H1 (cell line): ENCODE measurements around the gene G6PC3. TPM values are rescaled to one million over a fixed set of nuclear protein-coding genes. Genes with fewer than 3 reads are reported as not detected.

Experiments
- CTCF ChIA-PET: fragments of 300-600 bp; sonication (Branson Sonifier 250); formaldehyde crosslinking; loops from one replicate; lab custom pipeline; 2021; ENCODE audit not compliant: partially characterized antibody; lab: Charles Lee
- POLR2A ChIA-PET: fragments of 300-600 bp; sonication (Branson Sonifier 250); formaldehyde crosslinking; loops from one replicate; lab custom pipeline; 2021; ENCODE audit warnings: inconsistent platforms; ENCODE audit not compliant: partially characterized antibody; lab: Charles Lee
- DNase-seq, 2 experiments: peaks; one replicate each; pipeline versions ENCODE4 v3.0.0 to v3.0.0-alpha.2; 2010 to 2022; ENCODE audit warnings: low spot score in 2 of 2, low read depth in 1 of 2, mixed read lengths in 1 of 2
- FAIRE-seq: peaks from 2 replicates; lab custom pipeline; 2011; peaks lifted over from hg19 to GRCh38; lab: Jason Lieb, UNC
- H2AFZ ChIP-seq: 2 replicates; pipeline ENCODE4 v1.8.1; 2012; ENCODE audit warnings: low read length, inconsistent platforms
- H2AK5ac ChIP-seq: 2 replicates; pipeline ENCODE4 v1.6.1; 2013; ENCODE audit warnings: low read depth, low read length
- H2BK120ac ChIP-seq: replicated peaks from 2 replicates; pipeline ENCODE3; 2013; ENCODE audit warnings: low read depth, low read length, inconsistent platforms
- H2BK12ac ChIP-seq: 2 replicates; pipeline ENCODE4 v1.6.1; 2013; ENCODE audit warnings: low read depth, low read length
- H2BK15ac ChIP-seq: 2 replicates; pipeline ENCODE4 v1.6.1; 2013; ENCODE audit warnings: low read length
- H2BK20ac ChIP-seq: 2 replicates; pipeline ENCODE4 v1.6.1; 2013; ENCODE audit warnings: low read length
- H2BK5ac ChIP-seq: 2 replicates; pipeline ENCODE4 v1.6.1; 2013; ENCODE audit warnings: low read depth, low read length
- H3K14ac ChIP-seq: 2 replicates; pipeline ENCODE4 v1.6.1; 2013; ENCODE audit warnings: inconsistent platforms; ENCODE audit not compliant: insufficient read length
- H3K18ac ChIP-seq: 2 replicates; pipeline ENCODE4 v1.6.1; 2013; ENCODE audit warnings: low read length; ENCODE audit errors: extremely low read depth
- H3K23ac ChIP-seq: 2 replicates; pipeline ENCODE4 v1.6.1; 2013; ENCODE audit warnings: inconsistent platforms; ENCODE audit not compliant: insufficient read length
- H3K23me2 ChIP-seq: 2 replicates; pipeline ENCODE4 v1.6.1; 2013; ENCODE audit warnings: low read depth, low read length
- H3K27ac ChIP-seq: 2 replicates; pipeline ENCODE4 v1.6.1; 2011; ENCODE audit warnings: low read depth, low read length, inconsistent platforms
- H3K27me3 ChIP-seq, 4 experiments: replicated peaks in 1 of 4; 1 replicate in 1 of 4; 2 replicates in 3 of 4; pipeline versions ENCODE4 v1.6.1 to v1.8.1; 2011 to 2013; ENCODE audit warnings: low read length in 3 of 4, mild to moderate bottlenecking in 3 of 4, inconsistent platforms in 2 of 4, mixed read lengths in 2 of 4, moderate library complexity in 1 of 4; ENCODE audit not compliant: control insufficient read depth in 3 of 4, insufficient read depth in 3 of 4; ENCODE audit errors: extremely low read depth in 1 of 4
- H3K36me3 ChIP-seq, 4 experiments: 2 replicates each; pipeline versions ENCODE4 v1.6.1 to v1.8.1; 2011 to 2013; ENCODE audit warnings: mild to moderate bottlenecking in 4 of 4, low read length in 3 of 4, moderate library complexity in 2 of 4, control low read depth in 1 of 4, inconsistent platforms in 1 of 4; ENCODE audit not compliant: insufficient read depth in 4 of 4, control insufficient read depth in 2 of 4
- H3K4ac ChIP-seq: replicated peaks from 2 replicates; pipeline ENCODE3; 2013; ENCODE audit warnings: low read length, low read depth, mixed read lengths, inconsistent platforms; ENCODE audit not compliant: insufficient read length
- H3K4me1 ChIP-seq, 4 experiments: replicated peaks in 1 of 4; 1 replicate in 1 of 4; 2 replicates in 3 of 4; pipeline versions ENCODE4 v1.6.1 to v1.8.1; 2011 to 2013; ENCODE audit warnings: low read length in 3 of 4, inconsistent platforms in 2 of 4, mixed read lengths in 1 of 4; ENCODE audit not compliant: insufficient read depth in 4 of 4, control insufficient read depth in 3 of 4
- H3K4me2 ChIP-seq, 2 experiments: 2 replicates each; pipeline versions ENCODE4 v1.6.1 to v1.8.1; 2011 to 2013; ENCODE audit warnings: low read depth in 2 of 2, low read length in 2 of 2, control low read depth in 1 of 2, inconsistent platforms in 1 of 2, mild to moderate bottlenecking in 1 of 2; ENCODE audit not compliant: insufficient read depth in 1 of 2
- H3K4me3 ChIP-seq, 4 experiments: fragments of 200-600, 300-600 bp in 1 of 4; sonication (generic), shearing (Covaris generic), sonication (Bioruptor Twin) in 1 of 4; 2 replicates each; pipeline versions ENCODE4 v1.5.1 to v1.8.1; 2011 to 2016; ENCODE audit warnings: low read length in 4 of 4, low read depth in 3 of 4, control low read depth in 2 of 4, inconsistent platforms in 2 of 4, mild to moderate bottlenecking in 2 of 4, mixed read lengths in 1 of 4, moderate library complexity in 1 of 4; ENCODE audit not compliant: insufficient read depth in 2 of 4; ENCODE audit errors: extremely low read depth in 1 of 4
- H3K56ac ChIP-seq: replicated peaks from 2 replicates; pipeline ENCODE3; 2013; ENCODE audit warnings: low read depth, mild to moderate bottlenecking, mixed read lengths, low read length, inconsistent platforms; ENCODE audit not compliant: insufficient read length
- H3K79me1 ChIP-seq: 2 replicates; pipeline ENCODE4 v1.6.1; 2013; ENCODE audit warnings: low read depth, low read length, control low read depth
- H3K79me2 ChIP-seq, 2 experiments: 2 replicates each; pipeline versions ENCODE4 v1.6.1 to v1.8.1; 2012 to 2013; ENCODE audit warnings: low read length in 2 of 2, mild to moderate bottlenecking in 2 of 2, inconsistent platforms in 1 of 2; ENCODE audit not compliant: insufficient read depth in 2 of 2, control insufficient read depth in 1 of 2
- H3K9ac ChIP-seq, 4 experiments: replicated peaks in 1 of 4; 1 replicate in 1 of 4; 2 replicates in 3 of 4; pipeline versions ENCODE4 v1.6.1 to v1.8.1; 2011 to 2013; ENCODE audit warnings: low read depth in 3 of 4, low read length in 3 of 4, control low read depth in 2 of 4, mild to moderate bottlenecking in 2 of 4, moderate library complexity in 2 of 4, inconsistent platforms in 1 of 4; ENCODE audit errors: extremely low read depth in 1 of 4
- H3K9me3 ChIP-seq, 2 experiments: 2 replicates each; pipeline versions ENCODE4 v1.6.1 to v1.8.1; 2012 to 2013; ENCODE audit warnings: mild to moderate bottlenecking in 2 of 2, moderate library complexity in 2 of 2, control low read depth in 1 of 2, inconsistent platforms in 1 of 2, low read depth in 1 of 2, low read length in 1 of 2, mixed read lengths in 1 of 2; ENCODE audit not compliant: insufficient read depth in 2 of 2
- H4K20me1 ChIP-seq, 2 experiments: replicated peaks in 1 of 2; 2 replicates each; pipeline versions ENCODE3 to v1.8.1; 2011 to 2013; ENCODE audit warnings: inconsistent platforms in 2 of 2, low read length in 2 of 2, mild to moderate bottlenecking in 1 of 2; ENCODE audit not compliant: insufficient read depth in 2 of 2, control insufficient read depth in 1 of 2
- H4K5ac ChIP-seq: 2 replicates; pipeline ENCODE4 v1.6.1; 2013; ENCODE audit warnings: low read length, low read depth, mixed read lengths, inconsistent platforms; ENCODE audit not compliant: insufficient read length
- H4K8ac ChIP-seq: 2 replicates; pipeline ENCODE4 v1.8.0; 2013; ENCODE audit warnings: mild to moderate bottlenecking, moderate library complexity, low read length, inconsistent platforms; ENCODE audit not compliant: insufficient read depth; ENCODE audit errors: extremely low read depth
- H4K91ac ChIP-seq: replicated peaks from 2 replicates; pipeline ENCODE3; 2013; ENCODE audit warnings: low read length, mixed read lengths, inconsistent platforms; ENCODE audit not compliant: insufficient read length
- BRCA1 ChIP-seq: IDR thresholded peaks from 2 replicates; pipeline ENCODE4 v1.6.1; 2012; ENCODE audit warnings: low read depth, low read length, improper control_type of control experiment
- CEBPB ChIP-seq: IDR thresholded peaks from 2 replicates; pipeline ENCODE4 v1.6.1; 2012; ENCODE audit warnings: low read depth, low read length
- GTF2F1 ChIP-seq: IDR thresholded peaks from 2 replicates; pipeline ENCODE4 v1.6.1; 2012; ENCODE audit warnings: low read depth, low read length, improper control_type of control experiment, borderline replicate concordance
- KDM4A ChIP-seq: IDR thresholded peaks from one replicate; pipeline ENCODE4 v1.7.1; 2012; ENCODE audit warnings: low read depth, mild to moderate bottlenecking, moderate library complexity, low read length, inconsistent platforms; ENCODE audit not compliant: severe bottlenecking
- NRF1 ChIP-seq: IDR thresholded peaks from 2 replicates; pipeline ENCODE4 v1.6.1; 2011; ENCODE audit warnings: mild to moderate bottlenecking, low read depth, low read length, improper control_type of control experiment
- RXRA ChIP-seq: IDR thresholded peaks from 2 replicates; pipeline ENCODE4 v1.6.1; 2011; ENCODE audit warnings: low read depth, mild to moderate bottlenecking, low read length, moderate library complexity; ENCODE audit not compliant: insufficient read depth
- SP1 ChIP-seq: IDR thresholded peaks from 2 replicates; pipeline ENCODE4 v1.6.1; 2011; ENCODE audit warnings: low read depth, low read length
- SRF ChIP-seq: IDR thresholded peaks from 2 replicates; pipeline ENCODE4 v1.6.1; 2011; ENCODE audit warnings: mild to moderate bottlenecking, low read depth, low read length, moderate library complexity
- WGBS, 2 experiments: shearing (Covaris generic) in 1 of 2; methylation state at CpG; one replicate each; pipeline versions ENCODE4 v1.1.6 to v1.1.7; 2013 to 2015; ENCODE audit warnings: low lambda C conversion rate in 2 of 2, mixed read lengths in 2 of 2, inconsistent platforms in 1 of 2, low coverage in 1 of 2, missing lambda C conversion rate in 1 of 2; ENCODE audit not compliant: insufficient replicate concordance in 2 of 2, insufficient coverage in 1 of 2, insufficient read length in 1 of 2; ENCODE audit errors: extremely low coverage in 1 of 2, missing lambda C conversion rate in 1 of 2; 5-methylcytosine and 5-hydroxymethylcytosine counted together
- polyA plus RNA-seq, 7 experiments: library from polyadenylated mRNA; depleted of rRNA in 3 of 7; stranded (reverse) in 5 of 7; unstranded in 2 of 7; fragments of >200 nt in 5 of 7; fragments of 200-250 nt in 2 of 7; gene quantifications; 1 replicate in 5 of 7; 2 replicates in 1 of 7; 4 replicates in 1 of 7; pipeline versions ENCODE4 v1.2.1 to v1.2.3, GENCODE V29; 2011 to 2013; ENCODE audit warnings: missing spikeins in 2 of 7, mixed read lengths in 2 of 7
- total RNA-seq: library from RNA; stranded (reverse); fragmentation: NEBNext Ultra II Directional; extraction: Animal tissue kit (Norgen Biotek cat#: 25700); gene quantifications from 2 replicates; pipeline ENCODE4 v1.2.1, GENCODE V29; 2021

The G6PC3 gene
- total and polyA plus RNA-seq, 2 of the 8 experiments (the other 6 are each of a cell fraction or from before 2014, with no cell fraction given) = 104 to 343 TPM

GRCh38 chr17:44076716-44077594 is 6.4 kb downstream of the G6PC3 start:
- Histone ChIP-seq H3K14ac (no peak overlapping the region), H3K56ac (no peak overlapping the region), H3K4me1 (peaks cover 0 to 2% (median under 1%) of the 10 kb centered on the region in 4 experiments; a peak in 2 of 7 replicates), H3K23me2 (0 out of 2 replicates have a peak, but pooled peaks cover under 1% of the 10 kb centered on the region), H2AK5ac (no peak overlapping the region), H2BK20ac (no peak overlapping the region), H3K27ac (no peak overlapping the region), H3K18ac (no peak overlapping the region), H3K4me2 (no peak overlapping the region), H2AFZ (no peak overlapping the region), H3K79me2 (peaks cover 0 to 8% of the 10 kb centered on the region in 2 experiments; a peak in 2 of 4 replicates), H2BK12ac (no peak overlapping the region), H2BK5ac (peak overlapping the region; percentile 24; the same call in 1 of the 2 replicates), H3K36me3 (peaks cover 12 to 43% (median 31%) of the 10 kb centered on the region in 4 experiments; a peak in 6 of 8 replicates), H3K9me3 (no peaks in the 10 kb centered on the region), H3K9ac (no peak overlapping the region), H4K5ac (no peak overlapping the region), H4K91ac (no peak overlapping the region), H2BK15ac (no peak overlapping the region), H2BK120ac (no peak overlapping the region), H4K8ac (no peak overlapping the region), H3K79me1 (peaks cover 2% of the 10 kb centered on the region; the same call in 1 of the 2 replicates), H3K4me3 (no peak overlapping the region), H3K27me3 (no peaks in the 10 kb centered on the region), H3K23ac (no peak overlapping the region), H3K4ac (no peak overlapping the region), H4K20me1 (peaks cover 0 to 16% of the 10 kb centered on the region in 2 experiments)
- no peak for FAIRE-seq
- 89% methylated on average over 6 of the region's 6 CpGs; no CpG with 5 or more reads in 1 of the 2 experiments for WGBS, 2 experiments
- TF ChIP-seq SRF = no peak
- no peak for TF ChIP-seq BRCA1
- no peak for TF ChIP-seq RXRA
- TF ChIP-seq GTF2F1 = no peak
- TF ChIP-seq SP1 = no peak
- no peak for TF ChIP-seq NRF1
- TF ChIP-seq CEBPB = no peak
- no peak for TF ChIP-seq KDM4A
- CTCF ChIA-PET = interaction anchor here (0.5 to 1.9 kb wide), 5 partner anchors 9 to 39 kb away, joined by 3 to 5 read pairs (median 3); no protein-coding TSS in a partner anchor
- DNase-seq = no peak
- POLR2A ChIA-PET = interaction anchor here (1.0 to 2.8 kb wide), 2 partner anchors 11 to 110 kb away, joined by 3 to 12 read pairs; no protein-coding TSS in a partner anchor
